Right ventricle myocardium inferior (tissue), 1 donor: ENCODE measurements around the gene MUC20. TPM values are rescaled to one million over a fixed set of nuclear protein-coding genes. Genes with fewer than 3 reads are reported as not detected.
"Not testable (repeated sequence)": the region's sequence is repeated elsewhere in the genome, so short reads cannot be mapped to it uniquely, and the experiment has no call there.

Experiments
- ATAC-seq: fragments of 200-7000 bp; cut with Tn5 transposase; one replicate; pipeline ENCODE4 v1.9.1; 2020; ENCODE audit warnings: mild to moderate bottlenecking, moderate library complexity
- DNase-seq: peaks from one replicate; pipeline ENCODE4 v3.0.0; 2021; ENCODE audit errors: missing footprints
- intact Hi-C: fragments of 100-400 bp; cut with DNase I; formaldehyde crosslinking; loops from one replicate; pipeline ENCODE4 v1.11.0; 2022
- total RNA-seq: library from RNA; stranded (reverse); fragmentation: NEBNext Ultra II Directional; extraction: Animal tissue kit (Norgen Biotek cat#: 25700); gene quantifications from one replicate; pipeline ENCODE4 v1.2.1, GENCODE V29; 2021
- donor health status: DM: no; HTN: yes; CAD: no; lungs with severe emphysema.

The MUC20 gene
- total RNA-seq, 1 donor from 2014 or later = 4.6 TPM

GRCh38 chr3:195691596-195692353 is 29.0 kb upstream of the MUC20 start:
- ATAC-seq, DNase-seq, intact Hi-C loops: not testable (repeated sequence)

- intact Hi-C loops = no loop called here
- ATAC-seq = no peak
- DNase-seq = no peak
Observed at GRCh38 chr3:195692354-195692685, 28.5 kb upstream of the MUC20 start.

- DNase-seq (no peak), ATAC-seq (no peak)
- intact Hi-C loops = no loop called here
Observed at GRCh38 chr3:195692781-195693427, 27.9 kb upstream of the MUC20 start.

- DNase-seq (no peak), ATAC-seq (no peak)
- intact Hi-C loops = no loop called here
Observed at GRCh38 chr3:195693428-195694216, 27.2 kb upstream of the MUC20 start.

GRCh38 chr3:195694217-195695076 is 26.3 kb upstream of the MUC20 start:
- ATAC-seq, DNase-seq, intact Hi-C loops: not testable (repeated sequence)

- no peak for ATAC-seq
- intact Hi-C loops = no loop called here
- no peak for DNase-seq
Observed at GRCh38 chr3:195696632-195697278, 24.0 kb upstream of the MUC20 start.

GRCh38 chr3:195697582-195698324 is 23.0 kb upstream of the MUC20 start:
- intact Hi-C loops = no loop called here
- DNase-seq (no peak), ATAC-seq (peak; percentile 51)

- intact Hi-C loops = no loop called here
- DNase-seq = no peak
- no peak for ATAC-seq
Observed at GRCh38 chr3:195698325-195698646, 22.5 kb upstream of the MUC20 start.

- no peak for DNase-seq
- intact Hi-C loops = no loop called here
- ATAC-seq = no peak
Observed at GRCh38 chr3:195698647-195699387, 22.0 kb upstream of the MUC20 start.

GRCh38 chr3:195699388-195699771 is 21.4 kb upstream of the MUC20 start:
- intact Hi-C loops = no loop called here
- ATAC-seq (no peak), DNase-seq (no peak)

GRCh38 chr3:195699860-195700259 is 20.9 kb upstream of the MUC20 start:
- ATAC-seq (peak; percentile 3), DNase-seq (no peak)
- intact Hi-C loops = no loop called here

GRCh38 chr3:195700319-195700718 is 20.5 kb upstream of the MUC20 start:
- DNase-seq = no peak
- ATAC-seq = no peak
- intact Hi-C loops = no loop called here

- intact Hi-C loops = no loop called here
- no peak for DNase-seq
Observed at GRCh38 chr3:195701042-195701915, 19.5 kb upstream of the MUC20 start.

GRCh38 chr3:195703776-195704175 is 17.0 kb upstream of the MUC20 start:
- ATAC-seq = no peak
- intact Hi-C loops = no loop called here
- no peak for DNase-seq

More at GRCh38 chr3:195701042-195701915, 19.5 kb upstream of the MUC20 start:
- ATAC-seq = no peak

GRCh38 chr3:195704433-195704999 is 16.3 kb upstream of the MUC20 start:
- DNase-seq = no peak
- intact Hi-C loops = no loop called here
- no peak for ATAC-seq
